ENCODE measurements around the gene CLEC4M.

The CLEC4M gene

GRCh38 chr19:7730286-7731217 lies 32.5 kb upstream of the CLEC4M start:
- Histone ChIP-seq H3K4me1 (ENCODE audit: insufficient read depth, poor library complexity, severe bottlenecking) (no peaks in the 10 kb centered on the region), H3K27ac (ENCODE audit: poor library complexity, severe bottlenecking) (no peak overlapping the region), H3K36me3 (ENCODE audit: low read depth) (no peaks in the 10 kb centered on the region), H3K9me3 (ENCODE audit: severe bottlenecking) (no peaks in the 10 kb centered on the region), H3K4me3 (ENCODE audit: severe bottlenecking) (no peak overlapping the region), H3K27me3 (ENCODE audit: insufficient read depth, poor library complexity, severe bottlenecking) (peaks cover 41% of the 10 kb centered on the region)
- DNase-seq (ENCODE audit: low spot score) = no peak
- TF ChIP-seq CTCF (IDR thresholded peaks at IDR 0.05; ENCODE audit: poor library complexity, severe bottlenecking) = no peak
- no peak for ATAC-seq (ENCODE audit: low read depth)

GRCh38 chr19:7731218-7731595 lies 31.8 kb upstream of the CLEC4M start:
- no peaks in the 10 kb centered on the region for H3K36me3 ChIP-seq (ENCODE audit: low read depth)
- H3K4me1 ChIP-seq (ENCODE audit: insufficient read depth, poor library complexity, severe bottlenecking) = no peaks in the 10 kb centered on the region
- H3K27me3 ChIP-seq (ENCODE audit: insufficient read depth, poor library complexity, severe bottlenecking) = peaks cover 41% of the 10 kb centered on the region
- H3K9me3 ChIP-seq (ENCODE audit: severe bottlenecking) = no peaks in the 10 kb centered on the region
- no peak for TF ChIP-seq CTCF (IDR thresholded peaks at IDR 0.05; ENCODE audit: poor library complexity, severe bottlenecking)
- DNase-seq (ENCODE audit: low spot score) (no peak), ATAC-seq (ENCODE audit: low read depth) (no peak)
- no peak overlapping the region for H3K27ac ChIP-seq (ENCODE audit: poor library complexity, severe bottlenecking)
- H3K4me3 ChIP-seq (ENCODE audit: severe bottlenecking) = no peak overlapping the region

- DNase-seq (ENCODE audit: low spot score) (no peak), ATAC-seq (ENCODE audit: low read depth) (no peak)
- peaks cover 41% of the 10 kb centered on the region for H3K27me3 ChIP-seq (ENCODE audit: insufficient read depth, poor library complexity, severe bottlenecking)
- no peak for TF ChIP-seq CTCF (IDR thresholded peaks at IDR 0.05; ENCODE audit: poor library complexity, severe bottlenecking)
- no peak overlapping the region for H3K4me3 ChIP-seq (ENCODE audit: severe bottlenecking)
- no peak overlapping the region for H3K27ac ChIP-seq (ENCODE audit: poor library complexity, severe bottlenecking)
- H3K9me3 ChIP-seq (ENCODE audit: severe bottlenecking) = no peaks in the 10 kb centered on the region
- no peaks in the 10 kb centered on the region for H3K4me1 ChIP-seq (ENCODE audit: insufficient read depth, poor library complexity, severe bottlenecking)
- no peaks in the 10 kb centered on the region for H3K36me3 ChIP-seq (ENCODE audit: low read depth)
Observed at GRCh38 chr19:7731615-7732014, 31.4 kb upstream of the CLEC4M start.

- DNase-seq (ENCODE audit: low spot score) = no peak
- H3K27ac ChIP-seq (ENCODE audit: poor library complexity, severe bottlenecking) = no peak within 1 kb of the TSS
- no peak for ATAC-seq (ENCODE audit: low read depth)
- no peaks in the 10 kb centered on the region for H3K36me3 ChIP-seq (ENCODE audit: low read depth)
- H3K9me3 ChIP-seq (ENCODE audit: severe bottlenecking) = no peaks in the 10 kb centered on the region
- no peak for TF ChIP-seq CTCF (IDR thresholded peaks at IDR 0.05; ENCODE audit: poor library complexity, severe bottlenecking)
- no peak within 1 kb of the TSS for H3K4me3 ChIP-seq (ENCODE audit: severe bottlenecking)
- peaks cover 41% of the 10 kb centered on the region for H3K27me3 ChIP-seq (ENCODE audit: insufficient read depth, poor library complexity, severe bottlenecking)
- H3K4me1 ChIP-seq (ENCODE audit: insufficient read depth, poor library complexity, severe bottlenecking) = no peaks in the 10 kb centered on the region
Observed at GRCh38 chr19:7732045-7732444, 31.0 kb upstream of the CLEC4M start, which contains the start of gene CLEC4G. Gene CLEC4G, minus strand, starts transcription at chr19:7732110. Its CDS starts 8 bp downstream, at chr19:7732102.

GRCh38 chr19:7733376-7733775 lies 29.7 kb upstream of the CLEC4M start:
- DNase-seq (ENCODE audit: low spot score) (no peak), ATAC-seq (ENCODE audit: low read depth) (no peak)
- H3K36me3 ChIP-seq (ENCODE audit: low read depth) = no peaks in the 10 kb centered on the region
- no peak for TF ChIP-seq CTCF (IDR thresholded peaks at IDR 0.05; ENCODE audit: poor library complexity, severe bottlenecking)
- no peak overlapping the region for H3K4me3 ChIP-seq (ENCODE audit: severe bottlenecking)
- no peaks in the 10 kb centered on the region for H3K4me1 ChIP-seq (ENCODE audit: insufficient read depth, poor library complexity, severe bottlenecking)
- H3K27me3 ChIP-seq (ENCODE audit: insufficient read depth, poor library complexity, severe bottlenecking) = peaks cover 37% of the 10 kb centered on the region
- H3K9me3 ChIP-seq (ENCODE audit: severe bottlenecking) = no peaks in the 10 kb centered on the region
- no peak overlapping the region for H3K27ac ChIP-seq (ENCODE audit: poor library complexity, severe bottlenecking)

All from RWPE2 (cell line).